Prostate gland (tissue), 2 donors: ENCODE data around the gene DOCK4. TPM values are rescaled to one million over a fixed set of nuclear protein-coding genes. Genes with fewer than 3 reads are reported as not detected.

Experiments
- DNase-seq: peaks from one replicate; pipeline ENCODE4 v3.0.0-alpha.2; 2019; ENCODE audit warnings: low spot score
- H3K27ac ChIP-seq, 2 donors: fragments of 200-600 bp; sonication (generic); 2 replicates each; pipeline ENCODE4 v1.5.1; 2017 to 2019
- H3K27me3 ChIP-seq: fragments of 200-600 bp; sonication (generic); replicated peaks from 2 replicates; pipeline ENCODE4 v1.5.1; 2019; ENCODE audit not compliant: insufficient read depth
- H3K36me3 ChIP-seq, 2 donors: fragments of 200-600 bp; sonication (generic); 1 replicate in 1 of 2; 2 replicates in 1 of 2; pipeline versions ENCODE4 v1.5.1 to v1.8.1; 2017 to 2019
- H3K4me1 ChIP-seq: fragments of 200-600 bp; sonication (generic); replicated peaks from 2 replicates; pipeline ENCODE4 v1.5.1; 2019
- H3K4me3 ChIP-seq, 2 donors: fragments of 200-600 bp; sonication (generic); 2 replicates each; pipeline ENCODE4 v1.5.1; 2017 to 2019
- H3K9me3 ChIP-seq: fragments of 200-600 bp; sonication (generic); 2 replicates; pipeline ENCODE4 v1.5.1; 2017
- POLR2A ChIP-seq: fragments of 450-650 bp; IDR thresholded peaks from one replicate; pipeline ENCODE4 v1.6.1; 2016; ENCODE audit warnings: antibody characterized with exemption, mild to moderate bottlenecking
- POLR2AphosphoS5 ChIP-seq: sonication (generic); formaldehyde crosslinking; IDR thresholded peaks from one replicate; pipeline ENCODE4 v1.6.1; 2017; ENCODE audit warnings: antibody characterized with exemption
- WGBS: methylation state at CpG from one replicate; pipeline ENCODE4 v1.1.5; 2018; 5-methylcytosine and 5-hydroxymethylcytosine counted together
- intact Hi-C: fragments of 100-400 bp; cut with DNase I; formaldehyde crosslinking; loops from one replicate; pipeline ENCODE4 v1.14.2; 2022
- total RNA-seq, 2 donors: library from RNA; depleted of rRNA; stranded (reverse); fragments of >200 nt; gene quantifications; one replicate each; pipeline ENCODE4 v1.1.0, GENCODE V29; 2016
- TF ChIP-seq, protein P1 (sequence below), 4 experiments: fragments of 200-600 bp in 2 of 4; fragments of 450-650 bp in 2 of 4; sonication (generic) in 2 of 4; IDR thresholded peaks; 1 replicate in 3 of 4; 2 replicates in 1 of 4; pipeline ENCODE4 v1.5.1; 2016 to 2019; ENCODE audit warnings: antibody characterized with exemption in 4 of 4, mild to moderate bottlenecking in 2 of 4, moderate library complexity in 2 of 4

Gene DOCK4
- total RNA-seq, 2 donors from 2014 or later, result 21.8 to 37.4 TPM

DNA sequence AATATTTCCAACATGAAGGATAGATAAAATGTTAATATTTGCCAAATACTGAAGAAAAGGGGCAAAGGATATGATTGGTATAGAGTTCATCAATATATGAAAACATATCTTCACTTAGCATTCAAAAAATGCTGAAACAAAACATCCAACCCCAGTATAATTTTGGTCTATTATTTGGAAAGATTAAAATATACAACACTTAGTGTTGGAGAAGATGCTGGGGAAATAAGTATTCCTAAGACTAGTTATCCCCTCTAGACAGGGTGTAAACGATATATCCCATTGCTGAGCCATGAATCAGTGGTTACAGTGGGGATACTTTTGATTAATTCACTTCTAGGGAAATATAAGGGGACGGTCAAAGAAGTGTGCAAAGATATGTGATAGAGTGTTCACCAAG lies 456.6 kb downstream of the DOCK4 start:
- no peak overlapping the region for H3K4me3 ChIP-seq
- peaks cover 4% of the 10 kb centered on the region for H3K4me1 ChIP-seq
- H3K36me3 ChIP-seq, result no peaks in the 10 kb centered on the region
- intact Hi-C loops, result loop anchor here (5.0 to 10.0 kb wide), 3 partner anchors 455 to 743 kb away; partner anchors contain the start of genes DOCK4 and ZNF277
- WGBS, result 91% methylated on average over 2 of the region's 2 CpGs
- DNase-seq, result no peak
- H3K27me3 ChIP-seq, result no peaks in the 10 kb centered on the region
- no peaks in the 10 kb centered on the region for H3K9me3 ChIP-seq
- no peak overlapping the region for H3K27ac ChIP-seq
- no peak for TF ChIP-seq POLR2A
- TF ChIP-seq POLR2AphosphoS5, result no peak
- TF ChIP-seq, protein P1, sequence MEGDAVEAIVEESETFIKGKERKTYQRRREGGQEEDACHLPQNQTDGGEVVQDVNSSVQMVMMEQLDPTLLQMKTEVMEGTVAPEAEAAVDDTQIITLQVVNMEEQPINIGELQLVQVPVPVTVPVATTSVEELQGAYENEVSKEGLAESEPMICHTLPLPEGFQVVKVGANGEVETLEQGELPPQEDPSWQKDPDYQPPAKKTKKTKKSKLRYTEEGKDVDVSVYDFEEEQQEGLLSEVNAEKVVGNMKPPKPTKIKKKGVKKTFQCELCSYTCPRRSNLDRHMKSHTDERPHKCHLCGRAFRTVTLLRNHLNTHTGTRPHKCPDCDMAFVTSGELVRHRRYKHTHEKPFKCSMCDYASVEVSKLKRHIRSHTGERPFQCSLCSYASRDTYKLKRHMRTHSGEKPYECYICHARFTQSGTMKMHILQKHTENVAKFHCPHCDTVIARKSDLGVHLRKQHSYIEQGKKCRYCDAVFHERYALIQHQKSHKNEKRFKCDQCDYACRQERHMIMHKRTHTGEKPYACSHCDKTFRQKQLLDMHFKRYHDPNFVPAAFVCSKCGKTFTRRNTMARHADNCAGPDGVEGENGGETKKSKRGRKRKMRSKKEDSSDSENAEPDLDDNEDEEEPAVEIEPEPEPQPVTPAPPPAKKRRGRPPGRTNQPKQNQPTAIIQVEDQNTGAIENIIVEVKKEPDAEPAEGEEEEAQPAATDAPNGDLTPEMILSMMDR (IDR thresholded peaks at IDR 0.05), result no peak

DNA sequence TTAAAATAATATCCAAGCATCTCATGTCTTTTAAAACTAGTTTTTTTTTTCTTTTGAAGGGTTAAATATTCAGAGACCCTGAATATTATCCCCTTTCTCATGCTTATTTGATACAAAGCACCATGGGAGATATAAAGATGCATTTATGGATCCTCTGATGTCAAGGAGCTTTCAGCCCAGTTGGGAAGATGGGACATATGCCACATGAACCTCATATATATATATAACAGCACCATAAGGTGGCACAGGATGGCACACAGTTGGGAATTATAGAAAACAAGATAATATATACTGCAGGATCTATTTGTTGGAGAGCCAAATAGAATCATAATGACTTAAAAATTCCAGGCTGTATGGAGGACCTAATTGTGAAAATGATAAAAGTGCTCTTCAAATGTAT lies 458.5 kb downstream of the DOCK4 start:
- no peak for DNase-seq
- Histone ChIP-seq H3K27me3 (no peaks in the 10 kb centered on the region), H3K4me3 (no peak overlapping the region), H3K4me1 (peaks cover 4% of the 10 kb centered on the region), H3K9me3 (no peaks in the 10 kb centered on the region), H3K27ac (no peak overlapping the region), H3K36me3 (no peaks in the 10 kb centered on the region)
- intact Hi-C loops, result loop anchor here (5.0 kb wide), 1 partner anchor 665 kb away; no protein-coding TSS in a partner anchor
- TF ChIP-seq, protein P1 (IDR thresholded peaks at IDR 0.05), result no peak
- TF ChIP-seq POLR2A (no peak), POLR2AphosphoS5 (no peak)

DNA sequence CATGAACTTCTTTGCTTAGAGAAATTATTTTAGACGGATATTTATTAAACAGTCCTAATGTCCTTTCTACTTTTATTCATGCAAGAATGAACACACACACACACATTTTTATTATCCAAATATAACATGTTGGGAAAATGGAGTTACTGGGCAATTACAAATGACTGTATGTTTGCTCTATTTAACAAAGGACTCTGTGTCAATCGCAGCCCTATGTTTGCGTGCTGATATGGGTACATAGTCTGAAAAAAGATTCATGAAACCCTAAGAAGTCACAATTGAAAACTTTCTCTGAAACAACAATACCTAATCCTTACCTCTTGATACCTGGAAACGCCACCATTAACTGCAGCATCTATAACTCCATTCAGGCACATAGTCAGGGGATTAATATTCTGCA lies 459.2 kb downstream of the DOCK4 start:
- 68% methylated on average over 4 of the region's 4 CpGs for WGBS
- TF ChIP-seq POLR2A, result no peak
- TF ChIP-seq, protein P1 (IDR thresholded peaks at IDR 0.05), result no peak
- TF ChIP-seq POLR2AphosphoS5, result no peak
- no peak for DNase-seq
- intact Hi-C loops, result loop anchor here (5.0 kb wide), 1 partner anchor 665 kb away; no protein-coding TSS in a partner anchor
- Histone ChIP-seq H3K27ac (no peak overlapping the region), H3K27me3 (no peaks in the 10 kb centered on the region), H3K4me1 (peaks cover 4% of the 10 kb centered on the region), H3K9me3 (no peaks in the 10 kb centered on the region), H3K4me3 (no peak overlapping the region), H3K36me3 (no peaks in the 10 kb centered on the region)

GRCh38 chr7:111744501-111745155 lies 461.6 kb downstream of the DOCK4 start:
- intact Hi-C loops, result loop anchor here (5.0 kb wide), 2 partner anchors 668 to 753 kb away; no protein-coding TSS in a partner anchor
- H3K9me3 ChIP-seq, result no peaks in the 10 kb centered on the region
- 62% methylated on average over 2 of the region's 2 CpGs for WGBS
- H3K27ac ChIP-seq, result no peak overlapping the region
- H3K4me1 ChIP-seq, result peaks cover 4% of the 10 kb centered on the region
- no peak overlapping the region for H3K4me3 ChIP-seq
- H3K27me3 ChIP-seq, result no peaks in the 10 kb centered on the region
- DNase-seq, result no peak
- no peaks in the 10 kb centered on the region for H3K36me3 ChIP-seq
- no peak for TF ChIP-seq POLR2AphosphoS5
- TF ChIP-seq, protein P1 (IDR thresholded peaks at IDR 0.05), result no peak
